ENCODE data around the gene AFG1L.

The AFG1L gene

DNA sequence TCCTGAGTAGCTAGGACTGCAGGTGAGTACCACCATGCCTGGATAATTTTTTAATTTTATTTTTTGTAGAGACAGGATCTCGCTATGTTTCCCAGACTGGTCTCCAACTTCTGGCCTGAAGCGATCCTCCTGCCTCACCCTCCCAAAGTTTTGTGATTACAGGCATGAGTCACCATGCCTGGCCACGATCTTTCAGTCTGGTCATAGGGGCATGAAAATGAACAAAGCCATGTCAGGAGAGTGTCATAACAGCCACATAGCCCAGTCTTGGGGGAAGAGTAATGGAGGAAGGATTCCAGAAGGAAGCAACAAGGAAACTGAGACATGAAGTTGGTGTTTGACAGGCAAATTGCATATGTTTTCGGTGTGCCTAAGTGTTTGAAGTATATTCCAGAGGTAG, 17.0 kb upstream of the AFG1L start:
- TF ChIP-seq SIN3A (IDR thresholded peaks at IDR 0.05; ENCODE audit: borderline replicate concordance, insufficient read depth, low read length) (no peak), FOXP2 (optimal IDR thresholded peaks at IDR 0.05; ENCODE audit: borderline replicate concordance, extremely low read depth, extremely low read length, insufficient read depth) (no peak), TAF1 (IDR thresholded peaks at IDR 0.05; ENCODE audit: borderline replicate concordance, insufficient read depth, low read length) (no peak), POLR2AphosphoS5 (IDR thresholded peaks at IDR 0.05; ENCODE audit: low read depth, low read length) (no peak)
- TF ChIP-seq, protein P1, sequence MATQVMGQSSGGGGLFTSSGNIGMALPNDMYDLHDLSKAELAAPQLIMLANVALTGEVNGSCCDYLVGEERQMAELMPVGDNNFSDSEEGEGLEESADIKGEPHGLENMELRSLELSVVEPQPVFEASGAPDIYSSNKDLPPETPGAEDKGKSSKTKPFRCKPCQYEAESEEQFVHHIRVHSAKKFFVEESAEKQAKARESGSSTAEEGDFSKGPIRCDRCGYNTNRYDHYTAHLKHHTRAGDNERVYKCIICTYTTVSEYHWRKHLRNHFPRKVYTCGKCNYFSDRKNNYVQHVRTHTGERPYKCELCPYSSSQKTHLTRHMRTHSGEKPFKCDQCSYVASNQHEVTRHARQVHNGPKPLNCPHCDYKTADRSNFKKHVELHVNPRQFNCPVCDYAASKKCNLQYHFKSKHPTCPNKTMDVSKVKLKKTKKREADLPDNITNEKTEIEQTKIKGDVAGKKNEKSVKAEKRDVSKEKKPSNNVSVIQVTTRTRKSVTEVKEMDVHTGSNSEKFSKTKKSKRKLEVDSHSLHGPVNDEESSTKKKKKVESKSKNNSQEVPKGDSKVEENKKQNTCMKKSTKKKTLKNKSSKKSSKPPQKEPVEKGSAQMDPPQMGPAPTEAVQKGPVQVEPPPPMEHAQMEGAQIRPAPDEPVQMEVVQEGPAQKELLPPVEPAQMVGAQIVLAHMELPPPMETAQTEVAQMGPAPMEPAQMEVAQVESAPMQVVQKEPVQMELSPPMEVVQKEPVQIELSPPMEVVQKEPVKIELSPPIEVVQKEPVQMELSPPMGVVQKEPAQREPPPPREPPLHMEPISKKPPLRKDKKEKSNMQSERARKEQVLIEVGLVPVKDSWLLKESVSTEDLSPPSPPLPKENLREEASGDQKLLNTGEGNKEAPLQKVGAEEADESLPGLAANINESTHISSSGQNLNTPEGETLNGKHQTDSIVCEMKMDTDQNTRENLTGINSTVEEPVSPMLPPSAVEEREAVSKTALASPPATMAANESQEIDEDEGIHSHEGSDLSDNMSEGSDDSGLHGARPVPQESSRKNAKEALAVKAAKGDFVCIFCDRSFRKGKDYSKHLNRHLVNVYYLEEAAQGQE (IDR thresholded peaks at IDR 0.05; ENCODE audit: insufficient read depth in 1 of 2, low read depth in 2 of 2, low read length in 2 of 2), result no peak

DNA sequence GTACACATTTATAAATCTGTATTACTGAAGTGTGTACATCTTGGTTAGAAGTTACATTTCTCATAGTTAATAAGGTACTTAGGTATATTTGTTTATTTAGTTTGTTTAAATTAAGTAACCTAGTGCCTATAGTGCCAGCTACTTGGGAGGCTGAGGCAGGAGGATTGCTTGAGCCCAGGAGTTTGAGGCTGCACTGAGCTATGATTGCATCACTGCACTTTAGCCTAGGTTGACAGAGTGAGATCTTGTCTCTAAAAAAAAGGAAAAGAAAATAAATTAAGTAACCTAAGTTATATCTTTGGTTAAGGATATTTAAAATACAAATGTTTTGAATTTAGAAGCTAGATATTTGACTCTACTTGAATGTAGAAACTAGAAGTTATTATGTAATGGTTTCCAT, 9.5 kb upstream of the AFG1L start:
- no peak for TF ChIP-seq SIN3A (IDR thresholded peaks at IDR 0.05; ENCODE audit: borderline replicate concordance, insufficient read depth, low read length)
- TF ChIP-seq, protein P1 (IDR thresholded peaks at IDR 0.05; ENCODE audit: insufficient read depth in 1 of 2, low read depth in 2 of 2, low read length in 2 of 2), result no peak
- no peak for TF ChIP-seq POLR2AphosphoS5 (IDR thresholded peaks at IDR 0.05; ENCODE audit: low read depth, low read length)
- no peak for TF ChIP-seq FOXP2 (optimal IDR thresholded peaks at IDR 0.05; ENCODE audit: borderline replicate concordance, extremely low read depth, extremely low read length, insufficient read depth)
- no peak for TF ChIP-seq TAF1 (IDR thresholded peaks at IDR 0.05; ENCODE audit: borderline replicate concordance, insufficient read depth, low read length)

DNA sequence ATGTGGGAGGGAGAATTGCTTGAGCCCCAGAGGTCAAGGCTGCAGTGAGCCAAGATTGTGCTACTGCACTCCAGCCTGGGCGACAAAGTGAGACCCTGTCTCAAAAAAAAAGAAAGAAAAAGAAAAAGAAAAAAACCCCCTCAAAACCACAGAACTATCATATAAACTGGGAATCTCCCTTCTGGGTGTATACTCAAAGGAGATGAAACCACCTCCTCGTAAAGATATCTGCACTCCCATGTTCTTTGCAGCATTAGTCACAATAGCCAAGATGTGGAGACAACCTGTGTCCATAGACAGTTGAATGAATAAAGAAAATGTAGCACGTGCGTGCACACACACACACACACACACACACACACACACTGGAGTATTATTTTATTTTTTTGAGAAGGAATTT, 8.5 kb upstream of the AFG1L start:
- TF ChIP-seq, protein P1 (IDR thresholded peaks at IDR 0.05; ENCODE audit: insufficient read depth in 1 of 2, low read depth in 2 of 2, low read length in 2 of 2), result no peak
- TF ChIP-seq SIN3A (IDR thresholded peaks at IDR 0.05; ENCODE audit: borderline replicate concordance, insufficient read depth, low read length) (no peak), FOXP2 (optimal IDR thresholded peaks at IDR 0.05; ENCODE audit: borderline replicate concordance, extremely low read depth, extremely low read length, insufficient read depth) (no peak), TAF1 (IDR thresholded peaks at IDR 0.05; ENCODE audit: borderline replicate concordance, insufficient read depth, low read length) (no peak), POLR2AphosphoS5 (IDR thresholded peaks at IDR 0.05; ENCODE audit: low read depth, low read length) (no peak)

DNA sequence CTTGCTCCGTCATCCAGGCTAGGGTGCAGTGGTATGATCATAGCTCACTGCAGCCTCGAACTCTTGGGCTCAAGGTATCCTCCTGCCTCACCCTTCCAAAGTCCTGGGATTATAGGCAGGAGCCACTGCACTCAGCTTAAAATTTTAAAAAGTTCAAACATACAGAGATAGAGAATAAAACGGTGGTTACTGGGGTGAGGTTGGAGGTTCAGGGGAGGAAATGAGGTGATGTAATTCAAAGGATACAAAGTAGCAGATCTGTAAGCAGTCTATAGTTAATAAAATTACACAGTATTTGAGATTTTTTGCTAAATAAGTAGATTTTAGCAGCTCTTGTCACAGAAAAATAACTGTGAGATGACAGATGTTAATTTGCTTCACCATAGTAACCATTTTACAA, 7.5 kb upstream of the AFG1L start:
- TF ChIP-seq FOXP2 (optimal IDR thresholded peaks at IDR 0.05; ENCODE audit: borderline replicate concordance, extremely low read depth, extremely low read length, insufficient read depth) (no peak), SIN3A (IDR thresholded peaks at IDR 0.05; ENCODE audit: borderline replicate concordance, insufficient read depth, low read length) (no peak), TAF1 (IDR thresholded peaks at IDR 0.05; ENCODE audit: borderline replicate concordance, insufficient read depth, low read length) (no peak), POLR2AphosphoS5 (IDR thresholded peaks at IDR 0.05; ENCODE audit: low read depth, low read length) (no peak)
- TF ChIP-seq, protein P1 (IDR thresholded peaks at IDR 0.05; ENCODE audit: insufficient read depth in 1 of 2, low read depth in 2 of 2, low read length in 2 of 2), result no peak

DNA sequence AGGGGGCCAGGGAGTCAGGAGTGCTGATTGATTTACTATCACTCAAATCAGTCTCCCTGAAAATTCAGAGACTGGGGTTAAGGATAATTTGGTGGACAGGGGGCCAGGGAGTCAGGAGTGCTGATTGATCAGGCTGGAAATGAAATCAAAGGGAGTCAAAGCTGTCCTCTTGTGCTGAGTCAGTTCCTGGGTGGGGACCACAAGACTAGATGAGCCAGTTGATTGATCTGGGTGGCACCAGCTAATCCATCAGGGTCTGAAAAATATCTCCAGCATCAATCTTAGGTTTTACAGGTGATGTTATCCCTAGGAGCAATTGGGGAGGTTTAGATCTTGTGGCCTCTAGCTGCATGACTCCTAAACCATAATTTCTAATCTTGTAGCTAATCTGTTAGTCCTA, 6.1 kb upstream of the AFG1L start:
- TF ChIP-seq POLR2AphosphoS5 (IDR thresholded peaks at IDR 0.05; ENCODE audit: low read depth, low read length) (no peak), SIN3A (IDR thresholded peaks at IDR 0.05; ENCODE audit: borderline replicate concordance, insufficient read depth, low read length) (no peak), TAF1 (IDR thresholded peaks at IDR 0.05; ENCODE audit: borderline replicate concordance, insufficient read depth, low read length) (no peak), FOXP2 (optimal IDR thresholded peaks at IDR 0.05; ENCODE audit: borderline replicate concordance, extremely low read depth, extremely low read length, insufficient read depth) (no peak)
- TF ChIP-seq, protein P1 (IDR thresholded peaks at IDR 0.05; ENCODE audit: insufficient read depth in 1 of 2, low read depth in 2 of 2, low read length in 2 of 2), result no peak

Measured in PFSK-1 (cell line).